ENCODE measurements around the gene LRRK2. TPM values are rescaled to one million over a fixed set of nuclear protein-coding genes. Genes with fewer than 3 reads are reported as not detected.

LRRK2 gene
- total RNA-seq = 5.4 and 6.8 TPM in 2 replicates

GRCh38 chr12:40224439-40225291, at the start of gene LRRK2:
Gene LRRK2, plus strand, starts transcription at chr12:40224997. Its CDS starts 135 bp downstream, at chr12:40225132.

Other genes starting within 250 kb of the LRRK2 start
- gene SLC2A13, start 118.9 kb upstream of the LRRK2 start, total RNA-seq = 10.9 and 11.1 TPM in 2 replicates

Data from articular chondrocyte of knee joint (primary cell).